OCI-LY1 (cell line): ENCODE measurements around the gene CFAP53.

Experiments
- CTCF ChIP-seq: fragments of 200-600 bp; sonication (generic), shearing (Covaris generic); IDR thresholded peaks from 2 replicates; pipeline ENCODE4 v1.5.1; 2017; ENCODE audit warnings: mild to moderate bottlenecking, antibody characterized with exemption, low read length, moderate library complexity, mixed read lengths
- EZH2 ChIP-seq: fragments of 200-600 bp; sonication (generic), shearing (Covaris generic); IDR thresholded peaks from 2 replicates; pipeline ENCODE4 v1.8.0; 2017; ENCODE audit warnings: borderline replicate concordance, mixed run types, mild to moderate bottlenecking, antibody characterized with exemption, low read length, moderate library complexity, mixed read lengths

- TF ChIP-seq EZH2 (no peak), CTCF (no peak)
These were observed 32.4 kb upstream of the CFAP53 start for GRCh38 chr18:50298443-50299284.
